Heart left ventricle (tissue), 16 donors: Measurements from ENCODE around the gene SALL3. TPM values are rescaled to one million over a fixed set of nuclear protein-coding genes. Genes with fewer than 3 reads are reported as not detected.

ENCODE experiments used
- ATAC-seq, 4 donors: fragments of 200-7000 bp; cut with Tn5 transposase; one replicate each; pipeline ENCODE4 v1.9.1; 2020 to 2022; ENCODE audit warnings: moderate library complexity in 4 of 4, mild to moderate bottlenecking in 3 of 4, moderate number of reproducible peaks in 1 of 4
- DNase-seq, 5 donors: peaks; one replicate each; pipeline ENCODE4 v3.0.0-alpha.2; 2020
- H3K27ac ChIP-seq, 12 donors: fragments of 200-600 bp; sonication (generic) in 4 of 12; one replicate each; pipeline versions ENCODE4 v1.5.0 to v1.8.0; 2016 to 2022; ENCODE audit warnings: mild to moderate bottlenecking in 2 of 12
- H3K27me3 ChIP-seq, 9 donors: fragments of 200-600 bp; sonication (generic) in 2 of 9; one replicate each; pipeline versions ENCODE4 v1.5.1 to v1.8.0; 2016 to 2022; ENCODE audit warnings: mild to moderate bottlenecking in 3 of 9
- H3K36me3 ChIP-seq, 9 donors: fragments of 200-600 bp; sonication (generic) in 2 of 9; one replicate each; pipeline versions ENCODE4 v1.5.0 to v1.8.0; 2018 to 2022; ENCODE audit warnings: mild to moderate bottlenecking in 2 of 9
- H3K4me1 ChIP-seq, 12 donors: fragments of 200-600 bp; sonication (generic) in 4 of 12; one replicate each; pipeline versions ENCODE4 v1.5.0 to v1.8.0; 2016 to 2022; ENCODE audit warnings: mild to moderate bottlenecking in 3 of 12
- H3K4me3 ChIP-seq, 12 donors: fragments of 200-600 bp; sonication (generic) in 4 of 12; one replicate each; pipeline versions ENCODE4 v1.5.0 to v1.8.0; 2017 to 2022; ENCODE audit warnings: mild to moderate bottlenecking in 9 of 12, moderate library complexity in 4 of 12
- H3K9me3 ChIP-seq, 12 donors: fragments of 200-600 bp; sonication (generic) in 4 of 12; one replicate each; pipeline versions ENCODE4 v1.5.0 to v1.8.0; 2016 to 2022; ENCODE audit warnings: mild to moderate bottlenecking in 1 of 12
- POLR2A ChIP-seq, 2 donors: fragments of 450-650 bp; IDR thresholded peaks; one replicate each; pipeline ENCODE4 v1.6.1; 2017; ENCODE audit warnings: antibody characterized with exemption in 2 of 2, mild to moderate bottlenecking in 2 of 2, moderate library complexity in 2 of 2
- WGBS, 4 donors: extraction: QIAGEN DNeasy Blood & Tissue Kit in 2 of 4; methylation state at CpG; one replicate each; pipeline versions ENCODE4 v1.1.5 to v1.1.7; 2013 to 2018; 5-methylcytosine and 5-hydroxymethylcytosine counted together
- intact Hi-C, 10 donors: fragments of 100-400 bp; cut with DNase I; formaldehyde crosslinking; loops; one replicate each; pipeline versions ENCODE4 v1.11.1 to v1.14.2; 2022
- polyA plus RNA-seq, 2 donors: library from polyadenylated mRNA; stranded (reverse); fragments of 200-250 nt; gene quantifications; one replicate each; pipeline ENCODE4 v1.2.3, GENCODE V29; 2013
- total RNA-seq, 9 donors: library from RNA; depleted of rRNA in 2 of 9; stranded (reverse); fragments of >200 nt in 2 of 9; fragmentation: NEBNext Ultra II Directional in 3 of 9; extraction: Animal tissue kit (Norgen Biotek cat#: 25700) in 3 of 9; gene quantifications; one replicate each; pipeline versions ENCODE4 v1.1.0 to v1.2.4, GENCODE V29; 2016 to 2023
- TF ChIP-seq, protein P1 (sequence below), 12 donors: fragments of 200-600 bp; sonication (generic) in 4 of 12; IDR thresholded peaks; one replicate each; pipeline versions ENCODE4 v1.5.0 to v1.8.0; 2018 to 2022; ENCODE audit warnings: antibody characterized with exemption in 12 of 12, mild to moderate bottlenecking in 5 of 12
- donor health status: ischemic (EF 13 %, LVEDD 7.1; RV severe dilation, severe dysfunction).
- donor health status: healthy with polysubstance abuse.
- donor health status: DM: no; HTN: yes; CAD: no.
- donor health status: DM: no; HTN: no; CAD: no.
- donor health status: ischemic (EF 25% LVEDD 6.9; RV normal size, moderate dysfunction).
- donor health status: ischemic (EF 25% LVEDD 5.7; RV mildly dilated, moderate dysfunction).
- donor health status: healthy.
- donor health status: DM: yes; HTN: yes; CAD: no.
- donor health status: ischemic (EF 35%, LVEDD 5.7; RV mildly dilated, moderate dysfunction).
- donor health status: nonischemic (EF 11% LVEDD 7.7; RV severe dilation, severe dysfunction).
- donor health status: DM: yes; HTN: yes; CAD: no.
- donor health status: PGD.
- donor health status: ischemic (EF 29% LVEDD 5.4; RV normal size, mild dysfunction).
- donor health status: nonischemic (EF 23%, LVEDD 6.1; RV moderate dilation, normal function).

Gene SALL3
- total and polyA plus RNA-seq, 11 donors, result 0.04 to 0.17 (median 0.06) TPM; not detected in 3

DNA sequence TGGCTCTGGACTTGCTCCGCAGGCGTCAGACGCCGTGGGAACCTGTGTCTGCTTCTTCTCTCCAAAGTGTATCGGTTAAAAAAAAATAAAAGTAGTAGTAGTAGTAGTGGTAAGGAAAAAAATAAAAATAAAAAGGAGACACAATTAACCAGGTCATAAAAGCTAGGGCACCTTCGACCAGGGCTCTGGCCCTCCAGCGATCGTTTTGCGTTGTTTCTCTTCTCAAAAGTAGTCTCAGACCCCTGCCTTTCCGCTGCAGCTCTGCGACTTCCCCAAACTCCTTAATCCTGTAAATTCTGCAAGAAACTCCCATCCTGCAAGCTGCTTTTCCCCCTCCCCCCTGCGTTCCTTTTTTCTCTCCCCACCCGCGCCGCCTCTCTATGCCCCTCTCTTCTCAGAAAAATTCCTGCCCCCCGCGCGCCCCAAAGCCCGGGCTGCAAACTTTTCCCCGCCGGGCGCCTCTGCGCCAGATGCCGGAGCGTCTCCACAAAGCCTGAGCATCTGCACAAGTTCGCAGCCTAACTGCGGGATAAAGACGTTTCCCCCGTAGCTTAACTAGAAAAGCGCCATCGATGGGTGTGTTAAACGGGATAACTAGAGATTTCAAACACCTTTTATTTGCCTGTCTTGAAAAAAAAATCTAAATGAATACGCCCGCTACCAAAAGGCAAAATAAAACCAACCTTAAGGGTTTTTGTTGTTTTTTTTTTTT lies 1.8 kb upstream of the SALL3 start:
- intact Hi-C loops, result no loop called here
- H3K27ac ChIP-seq, result no peak overlapping the region
- peaks cover 3 to 41% (median 11%) of the 10 kb centered on the region in 12 donors for H3K4me1 ChIP-seq

GRCh38 chr18:78978349-78979055 lies 1.1 kb upstream of the SALL3 start:
- no peak for ATAC-seq
- Histone ChIP-seq H3K4me3 (peak overlapping the region in 4 of 12 donors; percentile 27 to 42 (median 32)), H3K4me1 (peaks cover 3 to 34% (median 11%) of the 10 kb centered on the region in 12 donors), H3K9me3 (no peaks in the 10 kb centered on the region), H3K27ac (no peak overlapping the region), H3K36me3 (no peaks in the 10 kb centered on the region), H3K27me3 (peaks cover 78 to 96% (median 87%) of the 10 kb centered on the region in 9 donors)
- DNase-seq, result no peak
- 1 to 2% (median 1%) methylated on average over 59 to 80 of the region's 80 CpGs for WGBS, 4 donors
- intact Hi-C loops, result no loop called here
- TF ChIP-seq POLR2A (IDR thresholded peaks at IDR 0.05), result no peak
- TF ChIP-seq, protein P1, sequence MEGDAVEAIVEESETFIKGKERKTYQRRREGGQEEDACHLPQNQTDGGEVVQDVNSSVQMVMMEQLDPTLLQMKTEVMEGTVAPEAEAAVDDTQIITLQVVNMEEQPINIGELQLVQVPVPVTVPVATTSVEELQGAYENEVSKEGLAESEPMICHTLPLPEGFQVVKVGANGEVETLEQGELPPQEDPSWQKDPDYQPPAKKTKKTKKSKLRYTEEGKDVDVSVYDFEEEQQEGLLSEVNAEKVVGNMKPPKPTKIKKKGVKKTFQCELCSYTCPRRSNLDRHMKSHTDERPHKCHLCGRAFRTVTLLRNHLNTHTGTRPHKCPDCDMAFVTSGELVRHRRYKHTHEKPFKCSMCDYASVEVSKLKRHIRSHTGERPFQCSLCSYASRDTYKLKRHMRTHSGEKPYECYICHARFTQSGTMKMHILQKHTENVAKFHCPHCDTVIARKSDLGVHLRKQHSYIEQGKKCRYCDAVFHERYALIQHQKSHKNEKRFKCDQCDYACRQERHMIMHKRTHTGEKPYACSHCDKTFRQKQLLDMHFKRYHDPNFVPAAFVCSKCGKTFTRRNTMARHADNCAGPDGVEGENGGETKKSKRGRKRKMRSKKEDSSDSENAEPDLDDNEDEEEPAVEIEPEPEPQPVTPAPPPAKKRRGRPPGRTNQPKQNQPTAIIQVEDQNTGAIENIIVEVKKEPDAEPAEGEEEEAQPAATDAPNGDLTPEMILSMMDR (IDR thresholded peaks at IDR 0.05), result no peak

More for the DNA sequence above, 1.8 kb upstream of the SALL3 start:
- no peak overlapping the region for H3K4me3 ChIP-seq
- H3K27me3 ChIP-seq, result peaks cover 77 to 96% (median 88%) of the 10 kb centered on the region in 9 donors
- no peaks in the 10 kb centered on the region for H3K36me3 ChIP-seq
- TF ChIP-seq POLR2A (IDR thresholded peaks at IDR 0.05), result no peak
- TF ChIP-seq, protein P1 (IDR thresholded peaks at IDR 0.05), result no peak
- 3 to 5% (median 4%) methylated on average over 34 of the region's 34 CpGs for WGBS, 4 donors
- ATAC-seq, result no peak
- no peak for DNase-seq
- no peaks in the 10 kb centered on the region for H3K9me3 ChIP-seq

DNA sequence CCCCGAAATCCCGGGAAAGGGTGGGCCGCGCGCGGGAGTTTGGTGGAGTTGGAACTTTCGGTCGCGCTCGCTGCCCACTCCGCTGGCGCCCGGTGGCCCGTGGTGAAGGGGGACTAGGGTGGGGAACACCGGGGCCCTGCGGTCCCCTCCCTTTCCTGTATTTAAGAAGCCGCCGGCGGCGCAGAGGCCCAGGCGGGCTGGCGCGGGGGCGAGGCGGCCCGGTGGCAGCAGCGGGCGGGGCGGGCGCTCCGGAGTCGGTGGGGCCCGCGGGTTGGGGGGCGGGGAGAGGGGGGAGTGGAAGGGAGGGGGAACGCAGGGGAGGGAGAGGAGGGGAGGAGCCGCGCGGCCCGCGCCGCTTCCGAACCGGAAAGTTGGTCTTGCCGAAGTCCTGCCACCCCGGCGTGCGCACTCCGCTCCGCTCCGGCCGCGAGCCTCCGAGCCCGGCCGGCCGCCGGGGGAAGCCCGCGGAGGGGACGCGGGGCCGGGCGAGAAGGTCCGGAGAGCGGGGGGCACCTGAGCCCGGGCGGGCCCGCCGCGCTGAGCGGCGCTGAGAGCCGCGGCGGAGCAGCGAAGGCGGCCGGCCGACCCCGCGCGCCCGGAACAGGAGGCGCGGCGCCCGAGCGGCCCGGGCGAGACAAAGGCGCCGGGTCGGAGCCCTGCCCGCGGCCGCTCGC lies 425 bp upstream of the SALL3 start:
- H3K27me3 ChIP-seq, result peaks cover 78 to 96% (median 87%) of the 10 kb centered on the region in 9 donors
- H3K4me1 ChIP-seq, result peaks cover 0 to 27% (median 7%) of the 10 kb centered on the region in 12 donors
- H3K4me3 ChIP-seq, result peak overlapping the region in 4 of 12 donors; percentile 27 to 42 (median 32)
- H3K9me3 ChIP-seq, result no peaks in the 10 kb centered on the region
- ATAC-seq (no peak), DNase-seq (no peak)
- TF ChIP-seq, protein P1 (IDR thresholded peaks at IDR 0.05), result no peak
- no peak for TF ChIP-seq POLR2A (IDR thresholded peaks at IDR 0.05)
- H3K36me3 ChIP-seq, result no peaks in the 10 kb centered on the region
- H3K27ac ChIP-seq, result no peak overlapping the region
- intact Hi-C loops, result no loop called here
- 0 to 1% (median 1%) methylated on average over 1 to 98 of the region's 98 CpGs for WGBS, 4 donors
